Choroid plexus epithelial cell (primary cell): ENCODE data around the gene RAD23B.

ENCODE experiments used
- DNase-seq: peaks from one replicate; pipeline ENCODE4 v3.0.0-alpha.2; 2010; ENCODE audit warnings: low read depth
- H3K4me3 ChIP-seq: 2 replicates; pipeline ENCODE4 v1.5.1; 2011; ENCODE audit warnings: low read depth, mild to moderate bottlenecking, control low read depth, low read length, moderate library complexity
- CTCF ChIP-seq: conservative IDR thresholded peaks from 2 replicates; pipeline ENCODE4 v1.5.1; 2011; ENCODE audit warnings: low read depth, mild to moderate bottlenecking, control low read depth, inconsistent platforms, low read length, moderate library complexity

The RAD23B gene

GRCh38 chr9:107281922-107282667, 984 bp upstream of the RAD23B start:
- no peak for DNase-seq
- no peak for TF ChIP-seq CTCF

DNA sequence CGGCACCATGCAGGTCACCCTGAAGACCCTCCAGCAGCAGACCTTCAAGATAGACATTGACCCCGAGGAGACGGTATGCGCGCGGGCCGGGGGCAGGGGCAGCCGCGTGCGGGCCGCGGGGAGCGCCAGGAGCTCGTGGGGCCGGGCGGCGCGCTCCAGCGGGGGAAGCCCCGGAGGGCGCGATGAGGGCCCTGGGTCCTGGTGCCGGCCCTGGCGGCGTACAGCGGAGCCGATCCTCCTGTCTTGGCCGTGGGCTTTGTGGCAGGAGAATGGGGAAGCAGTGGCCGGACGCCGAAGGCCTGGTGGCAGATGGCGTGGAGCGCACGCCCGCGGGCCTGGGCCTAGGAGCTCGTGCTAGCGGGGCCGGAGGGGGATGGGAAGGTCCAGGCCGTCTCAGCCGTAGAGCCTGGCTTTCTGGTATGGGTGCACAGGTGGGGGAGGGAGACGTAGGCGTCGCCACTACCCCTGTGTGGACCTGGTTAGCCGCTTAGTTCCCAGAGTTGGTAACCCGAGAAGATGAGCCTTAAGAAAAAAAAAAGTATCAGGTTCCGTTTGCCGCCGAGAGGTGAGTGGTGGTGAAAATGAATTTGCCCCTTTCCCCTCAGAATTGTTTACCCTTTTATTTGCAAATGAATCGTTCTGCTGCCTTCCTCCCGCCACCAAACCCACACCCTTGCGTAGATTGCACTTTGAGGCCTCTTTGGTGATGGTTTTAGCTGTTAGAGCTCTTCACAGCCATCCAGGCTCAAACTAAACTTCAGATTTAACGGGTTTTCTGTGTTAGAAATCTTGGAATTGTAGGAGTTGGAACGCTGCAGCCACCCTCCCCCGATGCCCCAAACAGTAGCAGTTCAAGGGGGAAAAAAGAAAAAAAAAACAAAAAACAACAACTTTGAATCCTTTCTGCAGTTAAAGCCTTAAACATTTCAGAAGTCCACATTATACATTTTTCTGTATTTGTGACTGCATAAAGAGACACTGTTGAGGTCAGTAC, 841 bp downstream of the RAD23B start:
- TF ChIP-seq CTCF, result no peak
- peak overlapping the region; percentile 97 for H3K4me3 ChIP-seq
- peak; percentile 70 for DNase-seq

More at GRCh38 chr9:107281922-107282667, 984 bp upstream of the RAD23B start:
- peak overlapping the region; percentile 66 for H3K4me3 ChIP-seq

DNA sequence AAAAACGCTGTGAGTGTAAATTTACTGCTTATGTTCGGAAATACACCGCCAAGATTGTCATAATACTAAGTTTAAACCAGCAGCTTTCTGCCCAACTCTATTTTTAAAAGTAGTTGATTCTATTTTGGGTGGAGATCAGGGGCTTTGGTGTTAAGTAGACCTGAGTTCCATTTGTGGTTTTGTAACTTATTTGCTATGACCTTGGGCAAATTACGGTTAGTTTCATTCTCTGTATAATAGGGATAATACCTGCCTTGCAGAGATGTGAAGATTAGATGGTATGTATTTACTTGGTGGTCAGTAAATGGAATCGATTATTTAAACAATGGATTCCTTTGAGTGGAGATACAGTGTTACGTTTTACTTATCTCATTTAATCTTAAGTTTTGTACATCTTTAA, 1.6 kb downstream of the RAD23B start:
- TF ChIP-seq CTCF, result no peak
- H3K4me3 ChIP-seq, result peak overlapping the region; percentile 97
- DNase-seq, result no peak

GRCh38 chr9:107285286-107285685, 2.2 kb downstream of the RAD23B start:
- DNase-seq, result no peak
- H3K4me3 ChIP-seq, result peak overlapping the region; percentile 97
- TF ChIP-seq CTCF, result no peak

DNA sequence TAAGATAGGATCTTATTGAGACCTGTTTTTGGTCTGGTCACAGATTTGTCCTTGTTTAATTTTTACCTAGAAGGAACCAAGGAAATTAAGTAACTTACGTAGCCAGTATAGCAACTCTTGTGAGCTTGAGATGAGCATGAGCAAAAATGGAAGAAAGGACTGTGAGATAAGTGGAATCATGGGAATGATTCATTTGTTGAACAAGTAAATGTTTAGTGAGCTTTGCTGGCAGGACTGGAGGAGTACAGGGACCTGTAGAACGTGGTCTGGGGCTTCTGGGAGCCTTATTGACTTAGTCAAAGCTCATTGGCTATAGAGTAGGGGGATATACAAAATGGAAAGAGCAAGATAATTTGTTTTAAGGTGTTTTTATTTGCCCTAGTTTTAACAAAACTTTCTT, 3.0 kb downstream of the RAD23B start:
- peak overlapping the region; percentile 97 for H3K4me3 ChIP-seq
- peak; percentile 53 for DNase-seq
- TF ChIP-seq CTCF, result no peak

DNA sequence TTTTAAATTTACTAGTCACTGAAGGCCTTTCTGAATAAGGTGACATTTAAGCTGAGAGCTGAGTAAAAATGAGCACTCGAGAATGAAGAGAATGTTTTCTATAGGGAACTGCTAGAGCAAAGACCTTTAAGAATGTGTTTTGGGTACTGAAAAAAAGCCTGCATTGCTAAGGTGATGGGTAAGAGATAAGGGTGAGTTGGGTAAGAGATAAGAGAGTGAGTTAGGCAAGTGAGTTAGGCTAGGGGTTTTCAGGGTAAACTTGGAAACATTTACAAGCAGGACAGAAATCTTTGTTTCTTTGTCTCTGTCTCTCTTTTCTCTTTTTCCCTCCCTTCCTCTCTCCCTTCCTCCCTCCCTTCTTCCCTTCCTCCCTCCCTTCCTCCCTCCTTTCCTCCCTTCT, 5.6 kb downstream of the RAD23B start:
- DNase-seq, result no peak
- no peak overlapping the region for H3K4me3 ChIP-seq
- no peak for TF ChIP-seq CTCF
